IMR-90 (cell line): ENCODE data around the gene NME7. TPM values are rescaled to one million over a fixed set of nuclear protein-coding genes. Genes with fewer than 3 reads are reported as not detected.
"Not testable (repeated sequence)": the region's sequence is repeated elsewhere in the genome, so short reads cannot be mapped to it uniquely, and the experiment has no call there.

Source experiments
- ATAC-seq: fragments of 200-7000 bp; cut with Tn5 transposase; 2 replicates; pipeline ENCODE4 v1.9.1; 2020; ENCODE audit warnings: low read depth, mild to moderate bottlenecking, moderate library complexity
- BruUV-seq: library from RNA; stranded (reverse); fragments of 400-500 nt; replicated peaks from 2 replicates; lab custom pipeline; 2021; lab: Mats Ljungman, UMichigan
- CTCF ChIA-PET: fragments of 300-600 bp; formaldehyde crosslinking; extraction: SDS; loops from one replicate; lab custom pipeline; 2021; ENCODE audit warnings: antibody characterized with exemption; lab: Yijun Ruan, JAX
- POLR2A ChIA-PET: fragments of 300-600 bp; sonication (Branson Sonifier 250); formaldehyde crosslinking; loops from one replicate; lab custom pipeline; 2022; ENCODE audit warnings: antibody characterized with exemption; ENCODE audit not compliant: unreplicated experiment; lab: Charles Lee
- DNase-seq: peaks from one replicate; pipeline ENCODE4 v3.0.0; 2013
- H2AFZ ChIP-seq: replicated peaks from 2 replicates; pipeline ENCODE3; 2013; ENCODE audit warnings: low read length, mild to moderate bottlenecking; ENCODE audit not compliant: poor library complexity
- H2AK5ac ChIP-seq: 2 replicates; pipeline ENCODE4 v1.6.1; 2013; ENCODE audit warnings: low read depth, low read length, inconsistent platforms
- H2AK9ac ChIP-seq: replicated peaks from 2 replicates; pipeline ENCODE3; 2013; ENCODE audit warnings: mild to moderate bottlenecking, low read depth, low read length, moderate library complexity; ENCODE audit not compliant: poor library complexity
- H2BK120ac ChIP-seq: 2 replicates; pipeline ENCODE4 v1.6.1; 2013; ENCODE audit warnings: low read depth, low read length, inconsistent platforms
- H2BK15ac ChIP-seq: 3 replicates; pipeline ENCODE4 v1.6.1; 2013; ENCODE audit warnings: low read depth, low read length, inconsistent platforms
- H2BK20ac ChIP-seq: 2 replicates; pipeline ENCODE4 v1.6.1; 2013; ENCODE audit warnings: low read depth, mild to moderate bottlenecking, inconsistent platforms, low read length, moderate library complexity
- H2BK5ac ChIP-seq: 2 replicates; pipeline ENCODE4 v1.6.1; 2013; ENCODE audit warnings: mild to moderate bottlenecking, low read depth, low read length, inconsistent platforms; ENCODE audit not compliant: poor library complexity, severe bottlenecking
- H3K14ac ChIP-seq: replicated peaks from 2 replicates; pipeline ENCODE4 v1.6.1; 2013; ENCODE audit warnings: low read depth, low read length, inconsistent platforms
- H3K18ac ChIP-seq: 2 replicates; pipeline ENCODE4 v1.6.1; 2013; ENCODE audit warnings: low read depth, low read length, control low read depth
- H3K23ac ChIP-seq: 2 replicates; pipeline ENCODE4 v1.6.1; 2013; ENCODE audit warnings: low read depth, low read length, inconsistent platforms
- H3K27ac ChIP-seq: 2 replicates; pipeline ENCODE4 v1.5.1; 2013; ENCODE audit warnings: mild to moderate bottlenecking, control low read depth, low read length; ENCODE audit not compliant: insufficient read depth
- H3K27me3 ChIP-seq: 2 replicates; pipeline ENCODE4 v1.6.1; 2013; ENCODE audit warnings: low read length; ENCODE audit not compliant: control insufficient read depth, insufficient read depth
- H3K36me3 ChIP-seq: 2 replicates; pipeline ENCODE4 v1.6.1; 2013; ENCODE audit warnings: low read length, mixed read lengths; ENCODE audit not compliant: control insufficient read depth, insufficient read depth
- H3K4ac ChIP-seq: 2 replicates; pipeline ENCODE4 v1.6.1; 2013; ENCODE audit warnings: low read depth, low read length, inconsistent platforms
- H3K4me1 ChIP-seq: 2 replicates; pipeline ENCODE4 v1.6.1; 2013; ENCODE audit warnings: low read length, mixed read lengths; ENCODE audit not compliant: control insufficient read depth, insufficient read depth
- H3K4me2 ChIP-seq: 2 replicates; pipeline ENCODE4 v1.6.1; 2013; ENCODE audit warnings: low read depth, mild to moderate bottlenecking, control low read depth, low read length, moderate library complexity
- H3K4me3 ChIP-seq: 2 replicates; pipeline ENCODE4 v1.5.1; 2013; ENCODE audit warnings: low read depth, mild to moderate bottlenecking, control low read depth, low read length, moderate library complexity; ENCODE audit not compliant: insufficient read depth
- H3K56ac ChIP-seq: 2 replicates; pipeline ENCODE4 v1.6.1; 2013; ENCODE audit warnings: low read length, inconsistent platforms; ENCODE audit not compliant: insufficient read depth; ENCODE audit errors: extremely low read depth
- H3K79me1 ChIP-seq, 2 experiments: 2 replicates each; pipeline ENCODE4 v1.6.1; 2013; ENCODE audit warnings: low read length in 2 of 2, inconsistent platforms in 1 of 2, low read depth in 1 of 2
- H3K9ac ChIP-seq: 2 replicates; pipeline ENCODE4 v1.6.1; 2013; ENCODE audit warnings: low read depth, low read length, control low read depth
- H3K9me1 ChIP-seq: 2 replicates; pipeline ENCODE4 v1.6.1; 2013; ENCODE audit warnings: low read length, inconsistent platforms; ENCODE audit not compliant: insufficient read depth
- H3K9me3 ChIP-seq: 2 replicates; pipeline ENCODE4 v1.6.1; 2013; ENCODE audit warnings: low read length; ENCODE audit not compliant: control insufficient read depth, insufficient read depth
- H4K20me1 ChIP-seq: 2 replicates; pipeline ENCODE4 v1.6.1; 2013; ENCODE audit warnings: low read length, inconsistent platforms; ENCODE audit not compliant: insufficient read depth
- H4K5ac ChIP-seq: 2 replicates; pipeline ENCODE4 v1.6.1; 2013; ENCODE audit warnings: mild to moderate bottlenecking, low read depth, low read length, control low read depth
- H4K8ac ChIP-seq, 2 experiments: 2 replicates each; pipeline ENCODE4 v1.6.1; 2013; ENCODE audit warnings: low read depth in 2 of 2, low read length in 2 of 2, control low read depth in 1 of 2, inconsistent platforms in 1 of 2
- H4K91ac ChIP-seq: 2 replicates; pipeline ENCODE4 v1.6.1; 2013; ENCODE audit warnings: low read depth, low read length, inconsistent platforms; ENCODE audit not compliant: insufficient read depth
- CEBPB ChIP-seq: IDR thresholded peaks from 2 replicates; pipeline ENCODE4 v1.6.1; 2012; ENCODE audit warnings: low read depth, low read length, improper control_type of control experiment
- WGBS, 2 experiments: methylation state at CpG; one replicate each; pipeline versions ENCODE4 v1.1.5 to v1.1.7; 2013; ENCODE audit warnings: missing lambda C conversion rate in 2 of 2; ENCODE audit not compliant: insufficient read length in 1 of 2; ENCODE audit errors: extremely low coverage in 2 of 2; 5-methylcytosine and 5-hydroxymethylcytosine counted together
- dilution Hi-C: fragments of 300-500 bp; cut with HindIII; formaldehyde crosslinking; loops from one replicate; pipeline ENCODE4 v1.14.3; 2018; ENCODE audit warnings: low sequenced_read_pairs; ENCODE audit not compliant: unreplicated experiment
- in situ Hi-C: fragments of 300-500 bp; cut with MboI; formaldehyde crosslinking; loops from 3 replicates; pipeline ENCODE4 v1.14.3; 2019; ENCODE audit warnings: low sequenced_read_pairs, inconsistent platforms, mixed read lengths
- intact Hi-C: fragments of 100-400 bp; cut with micrococcal nuclease; formaldehyde crosslinking; loops from 2 replicates; pipeline ENCODE4 v1.10.0; 2022
- polyA plus RNA-seq, 3 experiments: library from polyadenylated mRNA; depleted of rRNA; stranded (reverse); fragments of >200 nt; gene quantifications; 2 replicates each; pipeline ENCODE4 v1.2.3, GENCODE V29; 2012; ENCODE audit warnings: low replicate concordance in 1 of 3
- total RNA-seq: library from RNA; depleted of rRNA; stranded (reverse); fragments of >200 nt; gene quantifications from 2 replicates; pipeline ENCODE4 v1.2.3, GENCODE V29; 2012
- TF ChIP-seq, protein P1 (sequence below): conservative IDR thresholded peaks from 2 replicates; pipeline ENCODE4 v1.5.1; 2012; ENCODE audit warnings: mild to moderate bottlenecking, low read depth, low read length, improper control_type of control experiment

The NME7 gene
- total and polyA plus RNA-seq, 2 of the 4 experiments (the other 2 are of a cell fraction) = 18.3 to 22.4 TPM

DNA sequence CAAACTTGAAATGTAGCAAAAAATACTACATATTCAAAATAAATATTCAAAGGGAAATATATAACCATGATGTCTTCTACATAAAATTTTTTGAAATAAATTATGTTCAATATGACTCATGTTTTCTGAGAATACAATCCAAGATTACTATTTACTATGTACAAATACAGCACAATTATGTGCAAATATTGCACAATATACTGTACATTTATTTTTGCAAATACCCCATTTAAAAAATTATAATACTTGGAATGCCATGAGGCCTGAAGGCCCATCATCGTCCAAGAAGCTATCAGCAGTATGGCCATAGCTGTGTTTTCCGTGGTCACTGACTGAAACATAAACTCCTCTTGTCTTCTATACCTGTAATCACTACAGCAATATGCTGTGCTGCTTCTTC is 47.4 kb upstream of the NME7 start:
- ChIA-PET CTCF (no interaction called here), POLR2A (no interaction called here)
- no peaks in the 10 kb centered on the region for H3K36me3 ChIP-seq

DNA sequence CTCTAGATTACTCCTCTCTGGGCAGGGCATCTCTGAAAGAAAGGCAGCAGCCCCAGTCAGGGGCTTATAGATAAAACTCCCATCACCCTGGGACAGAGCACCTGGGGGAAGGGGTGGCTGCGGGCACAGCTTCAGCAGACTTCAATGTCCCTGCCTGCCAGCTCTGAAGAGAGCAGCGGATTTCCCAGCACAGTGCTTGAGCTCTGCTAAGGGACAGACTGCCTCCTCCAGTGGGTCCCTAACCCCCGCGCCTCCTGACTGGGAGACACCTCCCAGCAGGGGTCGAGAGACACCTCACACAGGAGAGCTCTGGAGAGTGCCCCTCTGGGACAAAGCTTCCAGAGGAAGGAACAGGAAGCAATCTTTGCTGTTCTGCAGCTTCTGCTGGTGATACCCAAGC is 40.7 kb upstream of the NME7 start:
- H4K91ac ChIP-seq, H3K9ac ChIP-seq, POLR2A ChIA-PET, ATAC-seq, H3K4me3 ChIP-seq, H3K56ac ChIP-seq, H4K5ac ChIP-seq, intact Hi-C loops, DNase-seq, CTCF ChIA-PET, dilution Hi-C loops, H3K23ac ChIP-seq, H2BK20ac ChIP-seq, H4K20me1 ChIP-seq, H3K14ac ChIP-seq, H2AK5ac ChIP-seq, H3K9me1 ChIP-seq, H3K36me3 ChIP-seq, H2BK5ac ChIP-seq, H3K27ac ChIP-seq, H4K8ac ChIP-seq, H2AFZ ChIP-seq, H3K27me3 ChIP-seq, in situ Hi-C loops, H3K79me1 ChIP-seq, H2AK9ac ChIP-seq, H2BK120ac ChIP-seq, H3K4ac ChIP-seq, H3K4me1 ChIP-seq, H3K9me3 ChIP-seq, H2BK15ac ChIP-seq, H3K4me2 ChIP-seq, BruUV-seq, H3K18ac ChIP-seq: not testable (repeated sequence)
- WGBS, 2 experiments = no CpG with 5 or more reads among the region's 5 CpGs

More for the DNA sequence above, 47.4 kb upstream of the NME7 start:
- Histone ChIP-seq H3K4me1 (no peaks in the 10 kb centered on the region), H2AK5ac (no peak overlapping the region), H3K23ac (no peak overlapping the region), H2AK9ac (no peak overlapping the region), H3K4ac (no peak overlapping the region), H3K4me3 (no peak overlapping the region), H3K9me3 (no peaks in the 10 kb centered on the region), H4K8ac (no peak overlapping the region), H4K20me1 (no peaks in the 10 kb centered on the region), H3K27ac (no peak overlapping the region), H2BK15ac (no peak overlapping the region), H4K91ac (no peak overlapping the region), H3K27me3 (no peaks in the 10 kb centered on the region), H2BK120ac (no peak overlapping the region), H3K9me1 (no peaks in the 10 kb centered on the region), H2AFZ (no peak overlapping the region), H3K14ac (no peak overlapping the region), H3K56ac (no peak overlapping the region), H4K5ac (no peak overlapping the region), H3K18ac (no peak overlapping the region), H2BK5ac (no peak overlapping the region), H3K79me1 (no peaks in the 10 kb centered on the region), H3K4me2 (no peak overlapping the region), H2BK20ac (no peak overlapping the region), H3K9ac (no peak overlapping the region)
- intact Hi-C loops = no loop called here
- in situ Hi-C loops = no loop called here
- TF ChIP-seq, protein P1, sequence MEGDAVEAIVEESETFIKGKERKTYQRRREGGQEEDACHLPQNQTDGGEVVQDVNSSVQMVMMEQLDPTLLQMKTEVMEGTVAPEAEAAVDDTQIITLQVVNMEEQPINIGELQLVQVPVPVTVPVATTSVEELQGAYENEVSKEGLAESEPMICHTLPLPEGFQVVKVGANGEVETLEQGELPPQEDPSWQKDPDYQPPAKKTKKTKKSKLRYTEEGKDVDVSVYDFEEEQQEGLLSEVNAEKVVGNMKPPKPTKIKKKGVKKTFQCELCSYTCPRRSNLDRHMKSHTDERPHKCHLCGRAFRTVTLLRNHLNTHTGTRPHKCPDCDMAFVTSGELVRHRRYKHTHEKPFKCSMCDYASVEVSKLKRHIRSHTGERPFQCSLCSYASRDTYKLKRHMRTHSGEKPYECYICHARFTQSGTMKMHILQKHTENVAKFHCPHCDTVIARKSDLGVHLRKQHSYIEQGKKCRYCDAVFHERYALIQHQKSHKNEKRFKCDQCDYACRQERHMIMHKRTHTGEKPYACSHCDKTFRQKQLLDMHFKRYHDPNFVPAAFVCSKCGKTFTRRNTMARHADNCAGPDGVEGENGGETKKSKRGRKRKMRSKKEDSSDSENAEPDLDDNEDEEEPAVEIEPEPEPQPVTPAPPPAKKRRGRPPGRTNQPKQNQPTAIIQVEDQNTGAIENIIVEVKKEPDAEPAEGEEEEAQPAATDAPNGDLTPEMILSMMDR = no peak
- TF ChIP-seq CEBPB = peak; percentile 38; the same call in 1 of the 2 replicates
- DNase-seq (no peak), ATAC-seq (no peak)
- no TSS peak for BruUV-seq
- WGBS, 2 experiments = 75% methylated on average over 2 of the region's 2 CpGs; no CpG with 5 or more reads in 1 of the 2 experiments
- dilution Hi-C loops = no loop called here
